Measurements from ENCODE around the gene DUSP16.

- TF ChIP-seq CTCF (IDR thresholded peaks at IDR 0.05; ENCODE audit: insufficient read depth, low read length) (no peak), POLR2AphosphoS5 (IDR thresholded peaks at IDR 0.05; ENCODE audit: low read depth) (no peak), GABPA (IDR thresholded peaks at IDR 0.05; ENCODE audit: low read depth) (no peak)
Observed at GRCh38 chr12:12441843-12442461, 120.7 kb downstream of the DUSP16 start.
